Stomach (tissue), 9 donors: ENCODE measurements around the gene CBX8. TPM values are rescaled to one million over a fixed set of nuclear protein-coding genes. Genes with fewer than 3 reads are reported as not detected.

Experiments
- DNase-seq, 2 donors: peaks; one replicate each; pipeline versions ENCODE4 v3.0.0 to v3.0.0-alpha.2; 2013 to 2019
- H3K27ac ChIP-seq, 5 donors: fragments of 200-600 bp in 4 of 5; sonication (generic) in 4 of 5; one replicate each; pipeline ENCODE4 v1.5.1; 2013 to 2019; ENCODE audit warnings: mild to moderate bottlenecking in 1 of 5, moderate library complexity in 1 of 5
- H3K27me3 ChIP-seq, 3 donors: fragments of 200-600 bp; sonication (generic); one replicate each; pipeline ENCODE4 v1.5.1; 2017 to 2019; ENCODE audit warnings: mixed run types in 1 of 3
- H3K36me3 ChIP-seq, 4 donors: fragments of 200-600 bp; sonication (generic); 1 replicate in 3 of 4; 2 replicates in 1 of 4; pipeline ENCODE4 v1.5.1; 2016 to 2019
- H3K4me1 ChIP-seq, 4 donors: fragments of 200-600 bp; sonication (generic); one replicate each; pipeline ENCODE4 v1.5.1; 2016 to 2019
- H3K4me3 ChIP-seq, 4 donors: fragments of 200-600 bp; sonication (generic) in 3 of 4; one replicate each; pipeline ENCODE4 v1.5.1; 2016 to 2019; ENCODE audit warnings: mild to moderate bottlenecking in 1 of 4
- H3K9me3 ChIP-seq, 4 donors: fragments of 200-600 bp; sonication (generic); one replicate each; pipeline ENCODE4 v1.5.1; 2016 to 2019
- EP300 ChIP-seq: sonication (generic); formaldehyde crosslinking; IDR thresholded peaks from one replicate; pipeline ENCODE4 v1.6.1; 2017; ENCODE audit warnings: antibody characterized with exemption
- POLR2A ChIP-seq, 4 donors: fragments of 450-650 bp; IDR thresholded peaks; one replicate each; pipeline ENCODE4 v1.6.1; 2016; ENCODE audit warnings: antibody characterized with exemption in 4 of 4, control low read depth in 2 of 4, mild to moderate bottlenecking in 1 of 4, moderate library complexity in 1 of 4
- POLR2AphosphoS5 ChIP-seq, 3 donors: sonication (generic); formaldehyde crosslinking; IDR thresholded peaks; one replicate each; pipeline ENCODE4 v1.6.1; 2016; ENCODE audit warnings: antibody characterized with exemption in 3 of 3
- WGBS, 5 donors: extraction: QIAGEN DNeasy Blood & Tissue Kit in 3 of 5; methylation state at CpG; one replicate each; pipeline versions ENCODE4 v1.1.5 to v1.1.7; 2013 to 2018; 5-methylcytosine and 5-hydroxymethylcytosine counted together
- intact Hi-C: fragments of 100-400 bp; cut with DNase I; formaldehyde crosslinking; loops from one replicate; pipeline ENCODE4 v1.15.1; 2023; ENCODE audit warnings: low total_unique reads
- polyA plus RNA-seq, 3 donors: library from polyadenylated mRNA; stranded (reverse); fragments of 200-250 nt; gene quantifications; one replicate each; pipeline ENCODE4 v1.2.3, GENCODE V29; 2013
- total RNA-seq, 5 donors: library from RNA; depleted of rRNA; stranded (reverse); fragments of >200 nt; gene quantifications; one replicate each; pipeline versions ENCODE4 v1.1.0 to v1.2.3, GENCODE V29; 2014 to 2016
- TF ChIP-seq, protein P1 (sequence below), 7 experiments: fragments of 450-650 bp in 4 of 7; fragments of 200-600 bp in 3 of 7; sonication (generic) in 3 of 7; IDR thresholded peaks; one replicate each; pipeline ENCODE4 v1.5.1; 2016 to 2019; ENCODE audit warnings: antibody characterized with exemption in 7 of 7, control low read depth in 2 of 7, mild to moderate bottlenecking in 1 of 7
- donor health status: healthy with polysubstance abuse.
- donor health status: Bipolar disorder and iron deficiency.
- donor health status: healthy.

CBX8 gene
- total and polyA plus RNA-seq, 8 donors: 0.76 to 140 (median 3.1) TPM; not detected in 2

DNA sequence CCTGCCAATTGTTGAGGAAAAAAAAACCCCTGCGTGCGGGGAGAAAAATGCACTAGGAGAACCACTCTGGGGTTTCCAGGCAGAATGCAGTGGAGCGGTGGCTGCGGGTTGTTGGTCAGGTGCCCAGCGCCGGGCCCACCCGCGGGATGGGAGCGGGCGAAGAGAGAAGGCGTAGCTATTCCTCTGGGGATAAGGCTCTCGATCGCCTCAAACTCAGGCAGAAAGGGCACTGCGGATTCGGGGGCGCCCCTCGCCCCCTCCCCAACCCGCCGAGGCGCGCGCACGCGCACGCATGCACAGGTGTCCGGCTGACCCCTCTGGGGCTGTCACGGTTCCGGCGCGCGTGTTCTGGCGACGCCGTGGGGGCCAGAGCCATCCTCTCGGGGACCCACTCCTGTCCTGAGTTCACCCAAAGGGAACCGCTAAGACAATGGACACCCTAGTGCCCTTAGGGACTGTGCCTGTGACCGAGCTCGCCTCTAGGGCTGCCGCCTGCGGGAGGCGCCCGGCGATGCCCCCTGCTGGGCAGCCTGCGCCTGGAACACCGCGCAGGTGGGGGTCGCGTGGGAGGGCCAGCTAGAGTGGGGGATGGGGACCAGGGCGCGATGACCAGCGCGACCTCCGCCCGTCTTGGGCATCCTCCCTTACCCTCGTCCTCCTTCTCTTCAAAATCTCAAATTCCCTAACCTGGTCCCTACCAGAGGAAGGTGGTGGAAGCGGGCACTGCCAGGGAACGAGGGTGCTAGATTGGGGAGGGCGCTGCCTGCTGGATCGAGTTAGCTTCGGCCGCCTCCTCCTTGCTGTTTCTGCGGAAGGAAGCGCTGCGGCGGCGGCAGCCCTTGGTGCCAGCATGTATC, 14.4 kb upstream of the CBX8 start:
- DNase-seq: peak in 1 of 2 donors; percentile 82
- Histone ChIP-seq H3K27me3 (peaks cover 75 to 100% (median 98%) of the 10 kb centered on the region in 3 donors), H3K4me1 (peaks cover 65 to 75% (median 67%) of the 10 kb centered on the region in 4 donors), H3K36me3 (no peaks in the 10 kb centered on the region), H3K4me3 (peak overlapping the region in 1 of 4 donors; percentile 19), H3K9me3 (no peaks in the 10 kb centered on the region), H3K27ac (no peak overlapping the region)
- intact Hi-C loops: no loop called here
- TF ChIP-seq, protein P1, sequence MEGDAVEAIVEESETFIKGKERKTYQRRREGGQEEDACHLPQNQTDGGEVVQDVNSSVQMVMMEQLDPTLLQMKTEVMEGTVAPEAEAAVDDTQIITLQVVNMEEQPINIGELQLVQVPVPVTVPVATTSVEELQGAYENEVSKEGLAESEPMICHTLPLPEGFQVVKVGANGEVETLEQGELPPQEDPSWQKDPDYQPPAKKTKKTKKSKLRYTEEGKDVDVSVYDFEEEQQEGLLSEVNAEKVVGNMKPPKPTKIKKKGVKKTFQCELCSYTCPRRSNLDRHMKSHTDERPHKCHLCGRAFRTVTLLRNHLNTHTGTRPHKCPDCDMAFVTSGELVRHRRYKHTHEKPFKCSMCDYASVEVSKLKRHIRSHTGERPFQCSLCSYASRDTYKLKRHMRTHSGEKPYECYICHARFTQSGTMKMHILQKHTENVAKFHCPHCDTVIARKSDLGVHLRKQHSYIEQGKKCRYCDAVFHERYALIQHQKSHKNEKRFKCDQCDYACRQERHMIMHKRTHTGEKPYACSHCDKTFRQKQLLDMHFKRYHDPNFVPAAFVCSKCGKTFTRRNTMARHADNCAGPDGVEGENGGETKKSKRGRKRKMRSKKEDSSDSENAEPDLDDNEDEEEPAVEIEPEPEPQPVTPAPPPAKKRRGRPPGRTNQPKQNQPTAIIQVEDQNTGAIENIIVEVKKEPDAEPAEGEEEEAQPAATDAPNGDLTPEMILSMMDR (IDR thresholded peaks at IDR 0.05): peak in 3 of 7 experiments; percentile 21 to 59 (median 28)
- TF ChIP-seq POLR2AphosphoS5 (IDR thresholded peaks at IDR 0.05): no peak
- 2 to 3% (median 2%) methylated on average over 36 to 66 of the region's 66 CpGs for WGBS, 5 donors

DNA sequence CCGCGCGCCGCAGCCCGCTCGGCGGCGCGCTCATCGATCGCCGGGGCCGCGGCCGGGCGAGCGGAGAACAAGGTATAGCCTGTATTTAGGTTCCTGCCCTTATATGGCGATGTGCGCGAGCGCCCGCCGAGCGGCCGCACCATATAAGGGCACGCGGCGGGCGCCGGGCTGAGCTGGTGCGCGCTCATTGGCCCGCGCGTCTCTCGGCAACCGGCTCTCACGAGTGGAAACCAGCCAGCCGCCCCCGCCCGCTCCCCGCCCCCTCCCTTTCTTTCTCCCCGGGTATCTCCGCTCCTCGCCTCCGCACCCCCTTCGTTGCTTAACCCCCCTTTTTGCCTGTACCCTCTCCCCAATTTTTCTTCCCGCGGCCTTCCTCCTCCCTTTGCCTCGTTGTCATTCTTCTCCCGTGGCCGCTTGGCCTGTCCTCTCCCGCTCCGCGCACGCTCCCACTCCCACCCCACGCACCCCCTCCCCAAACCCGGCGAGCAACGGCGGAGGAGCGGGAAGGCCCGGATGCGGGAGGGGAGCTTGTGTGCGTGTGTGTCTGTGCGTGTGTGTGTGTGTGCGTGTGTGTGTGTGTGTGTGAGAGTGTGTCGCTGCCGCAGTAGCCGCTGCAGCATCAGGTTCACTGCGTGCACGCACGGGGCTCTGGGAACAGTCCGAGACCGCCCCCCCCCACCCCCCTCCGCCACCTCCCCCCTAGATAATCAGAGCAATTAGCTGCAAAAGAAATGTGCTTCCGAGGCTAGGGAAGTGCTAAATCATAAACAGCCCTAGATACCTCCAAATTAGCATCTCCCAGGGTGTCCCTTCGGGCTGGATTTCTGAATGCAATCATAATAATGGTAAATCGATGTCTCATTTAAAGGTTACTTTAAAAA, 13.5 kb upstream of the CBX8 start:
- DNase-seq: peak; percentile 84 to 95
- no peaks in the 10 kb centered on the region for H3K36me3 ChIP-seq
- peak overlapping the region in 3 of 4 donors; percentile 12 to 33 (median 12) for H3K4me3 ChIP-seq
- no peak overlapping the region for H3K27ac ChIP-seq
- H3K4me1 ChIP-seq: peaks cover 61 to 70% (median 63%) of the 10 kb centered on the region in 4 donors
- peaks cover 77 to 100% (median 98%) of the 10 kb centered on the region in 3 donors for H3K27me3 ChIP-seq
- WGBS, 5 donors: 1 to 3% (median 2%) methylated on average over 36 to 79 of the region's 79 CpGs
- no peaks in the 10 kb centered on the region for H3K9me3 ChIP-seq
- TF ChIP-seq, protein P1 (IDR thresholded peaks at IDR 0.05): no peak
- TF ChIP-seq POLR2A (IDR thresholded peaks at IDR 0.05) (no peak), EP300 (no peak), POLR2AphosphoS5 (IDR thresholded peaks at IDR 0.05) (no peak)
- intact Hi-C loops: no loop called here

DNA sequence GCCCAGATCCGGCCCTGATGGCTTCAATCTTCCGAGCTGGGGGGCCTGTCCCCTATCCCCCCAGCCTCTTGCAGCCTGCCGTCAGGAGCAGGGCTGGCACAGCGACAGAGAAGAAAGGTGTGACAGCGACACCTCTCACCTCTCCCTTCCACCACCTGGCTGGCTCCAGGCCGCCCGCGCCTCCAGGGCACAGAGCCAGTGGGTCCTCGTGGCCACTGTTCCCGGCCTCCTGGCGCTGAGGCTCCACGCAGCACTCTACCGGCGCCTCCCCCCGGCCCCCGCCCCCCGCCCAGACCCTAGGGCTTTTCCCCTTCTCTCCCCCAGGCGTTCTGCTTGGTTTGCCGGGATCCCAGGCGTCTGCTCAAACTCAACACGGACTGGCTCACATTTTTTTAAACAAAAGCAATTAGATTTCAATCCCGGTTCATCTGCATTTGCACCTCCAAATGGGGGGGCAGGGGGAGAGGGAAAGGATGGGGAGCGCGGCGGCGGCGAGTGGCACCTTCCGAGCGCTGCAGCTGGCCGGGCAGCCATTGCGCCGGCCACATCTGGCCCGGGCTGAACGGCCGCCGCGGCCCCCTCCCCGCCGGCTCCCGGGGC, 12.8 kb upstream of the CBX8 start:
- Histone ChIP-seq H3K27ac (no peak overlapping the region), H3K4me3 (peak overlapping the region in 2 of 4 donors; percentile 12 to 24), H3K4me1 (peaks cover 54 to 64% (median 57%) of the 10 kb centered on the region in 4 donors), H3K36me3 (no peaks in the 10 kb centered on the region), H3K27me3 (peaks cover 77 to 100% (median 98%) of the 10 kb centered on the region in 3 donors), H3K9me3 (no peaks in the 10 kb centered on the region)
- intact Hi-C loops: loop anchor here (10.0 kb wide), 2 partner anchors 105 to 185 kb away; no protein-coding TSS in a partner anchor
- WGBS, 5 donors: 2 to 8% (median 4%) methylated on average over 25 to 40 of the region's 40 CpGs
- TF ChIP-seq POLR2A (IDR thresholded peaks at IDR 0.05) (no peak), POLR2AphosphoS5 (IDR thresholded peaks at IDR 0.05) (no peak), EP300 (no peak)
- TF ChIP-seq, protein P1 (IDR thresholded peaks at IDR 0.05): no peak
- peak; percentile 67 to 73 for DNase-seq
